Measurements from ENCODE around the gene OR2T11.
"Not testable (repeated sequence)": the region's sequence is repeated elsewhere in the genome, so short reads cannot be mapped to it uniquely, and the experiment has no call there.

Gene OR2T11

GRCh38 chr1:248622570-248623001 lies 12.3 kb downstream of the OR2T11 start:
- no peak overlapping the region for H3K27ac ChIP-seq
- H3K4me3 ChIP-seq: no peak overlapping the region

- no peak overlapping the region for H3K27ac ChIP-seq
- H3K4me3 ChIP-seq: no peak overlapping the region
Measured at GRCh38 chr1:248621770-248622169, 13.1 kb downstream of the OR2T11 start.

- Histone ChIP-seq H3K27ac (no peak overlapping the region), H3K4me3 (no peak overlapping the region)
Measured at GRCh38 chr1:248618878-248619277, 16.0 kb downstream of the OR2T11 start.

- H3K27ac ChIP-seq: no peak overlapping the region
- H3K4me3 ChIP-seq: no peak overlapping the region
Measured at GRCh38 chr1:248618119-248618518, 16.8 kb downstream of the OR2T11 start.

GRCh38 chr1:248613742-248614141 lies 21.1 kb downstream of the OR2T11 start:
- Histone ChIP-seq H3K27ac (no peak overlapping the region), H3K4me3 (no peak overlapping the region)

GRCh38 chr1:248611883-248612414 lies 22.9 kb downstream of the OR2T11 start:
- Histone ChIP-seq H3K4me3 (no peak overlapping the region), H3K27ac (no peak overlapping the region)

- Histone ChIP-seq H3K27ac (no peak overlapping the region), H3K4me3 (no peak overlapping the region)
Measured at GRCh38 chr1:248610301-248610700, 24.6 kb downstream of the OR2T11 start.

- H3K27ac ChIP-seq: no peak overlapping the region
- H3K4me3 ChIP-seq: no peak overlapping the region
Measured at GRCh38 chr1:248599396-248599795, 35.5 kb downstream of the OR2T11 start.

GRCh38 chr1:248597589-248597988 lies 37.3 kb downstream of the OR2T11 start, which contains the start of gene OR2T10:
Gene OR2T10, minus strand, starts transcription at chr1:248597700. Its CDS starts 3,932 bp downstream, at chr1:248593768.
- no peak within 1 kb of the TSS for H3K27ac ChIP-seq
- no peak within 1 kb of the TSS for H3K4me3 ChIP-seq

- H3K27ac ChIP-seq: no peak overlapping the region
- H3K4me3 ChIP-seq: no peak overlapping the region
Measured at GRCh38 chr1:248596615-248597014, 38.3 kb downstream of the OR2T11 start.

- no peak overlapping the region for H3K27ac ChIP-seq
- no peak overlapping the region for H3K4me3 ChIP-seq
Measured at GRCh38 chr1:248593226-248593625, 41.7 kb downstream of the OR2T11 start.

GRCh38 chr1:248592655-248593054 lies 42.2 kb downstream of the OR2T11 start:
- Histone ChIP-seq H3K27ac (no peak overlapping the region), H3K4me3 (no peak overlapping the region)

- Histone ChIP-seq H3K27ac (no peak overlapping the region), H3K4me3 (no peak overlapping the region)
Measured at GRCh38 chr1:248590055-248590454, 44.8 kb downstream of the OR2T11 start.

GRCh38 chr1:248589334-248589733 lies 45.6 kb downstream of the OR2T11 start:
- no peak overlapping the region for H3K4me3 ChIP-seq
- H3K27ac ChIP-seq: no peak overlapping the region

GRCh38 chr1:248585266-248585665 lies 49.6 kb downstream of the OR2T11 start:
- H3K27ac ChIP-seq: no peak overlapping the region
- no peak overlapping the region for H3K4me3 ChIP-seq

- Histone ChIP-seq H3K27ac (no peak overlapping the region), H3K4me3 (no peak overlapping the region)
Measured at GRCh38 chr1:248576260-248576980, 58.5 kb downstream of the OR2T11 start.

GRCh38 chr1:248574657-248575056 lies 60.2 kb downstream of the OR2T11 start, which contains the start of gene OR2T34:
Gene OR2T34, minus strand, starts transcription at chr1:248574757. Its CDS starts 0 bp downstream, at chr1:248574757.
- H3K4me3 ChIP-seq, H3K27ac ChIP-seq: not testable (repeated sequence)

- not testable (repeated sequence) for H3K4me3 ChIP-seq, H3K27ac ChIP-seq
Measured at GRCh38 chr1:248573856-248574255, 61.0 kb downstream of the OR2T11 start.
